PC-9 (cell line): ENCODE measurements around the gene WFDC5.

ENCODE experiments used
- CTCF ChIP-seq: fragments of 200-600 bp; sonication (generic); conservative IDR thresholded peaks from 2 replicates; pipeline ENCODE4 v1.6.1; 2017; ENCODE audit warnings: mixed run types, antibody characterized with exemption, mild to moderate bottlenecking, moderate library complexity
- EZH2 ChIP-seq: fragments of 200-600 bp; sonication (generic); IDR thresholded peaks from 2 replicates; pipeline ENCODE4 v1.8.0; 2017; ENCODE audit warnings: antibody characterized with exemption, low read depth

- no peak for TF ChIP-seq CTCF
- TF ChIP-seq EZH2: no peak
Measured at GRCh38 chr20:45072066-45072465, 42.9 kb downstream of the WFDC5 start.
